ENCODE results near the gene SINHCAF.
"Not testable (repeated sequence)": the region's sequence is repeated elsewhere in the genome, so short reads cannot be mapped to it uniquely, and the experiment has no call there.

Gene SINHCAF

DNA sequence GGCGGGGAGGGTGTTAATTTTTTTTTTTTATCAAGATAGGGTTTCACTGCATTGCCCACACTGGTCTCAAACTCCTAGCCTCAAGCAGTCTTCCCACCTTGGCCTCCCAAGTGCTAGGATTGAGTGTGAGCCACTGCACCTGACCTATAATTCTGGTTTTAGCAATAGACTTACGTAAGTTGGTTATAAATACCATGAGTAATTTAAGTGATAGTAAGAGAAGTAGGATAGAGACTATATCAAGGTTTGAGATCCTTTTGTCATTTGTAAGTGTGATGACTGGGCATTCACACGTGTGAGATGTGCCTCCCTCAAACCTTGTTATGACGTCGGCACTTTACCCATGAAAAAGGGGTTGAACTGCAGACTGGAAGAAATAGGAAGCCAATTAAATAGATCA, 22.5 kb downstream of the SINHCAF start:
- no peak for DNase-seq

DNA sequence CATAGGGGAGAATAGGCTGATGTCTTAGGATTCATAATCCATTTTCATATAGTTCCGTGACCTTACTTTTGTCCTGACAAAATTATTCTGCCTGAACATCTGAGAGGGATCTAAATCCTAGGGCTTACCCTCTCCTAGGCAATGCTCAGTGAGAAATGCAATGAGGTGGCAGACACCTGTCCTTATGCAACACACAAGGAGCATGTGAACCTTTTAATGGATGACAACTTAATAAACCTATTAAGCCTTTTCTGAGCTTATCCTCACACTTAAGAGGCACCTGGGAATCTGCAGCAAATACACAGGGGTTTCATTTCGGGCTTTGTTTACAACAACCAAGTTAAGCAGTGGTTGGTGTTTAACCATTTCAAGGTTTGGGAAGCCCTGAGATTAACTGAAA, 24.6 kb downstream of the SINHCAF start:
- DNase-seq = no peak

DNA sequence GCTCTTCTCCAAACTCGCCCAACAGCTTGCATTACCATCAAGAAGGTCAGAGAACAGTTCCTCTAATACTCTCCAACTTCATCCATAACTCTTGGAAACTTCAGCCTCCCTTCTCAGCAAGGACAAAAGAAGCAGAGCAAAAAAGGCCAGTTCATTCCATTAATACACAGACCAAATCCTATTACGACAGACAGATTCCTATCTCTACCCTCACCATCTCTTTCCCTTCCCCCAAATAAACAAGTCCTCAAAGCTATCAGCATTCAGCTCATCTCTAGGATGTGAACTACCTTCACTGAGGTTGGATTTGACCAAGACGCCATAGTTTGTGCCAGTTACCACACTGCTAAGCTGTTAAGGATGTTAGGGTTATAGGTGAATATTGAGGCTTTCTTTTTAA, 25.2 kb downstream of the SINHCAF start:
- no peak for DNase-seq

DNA sequence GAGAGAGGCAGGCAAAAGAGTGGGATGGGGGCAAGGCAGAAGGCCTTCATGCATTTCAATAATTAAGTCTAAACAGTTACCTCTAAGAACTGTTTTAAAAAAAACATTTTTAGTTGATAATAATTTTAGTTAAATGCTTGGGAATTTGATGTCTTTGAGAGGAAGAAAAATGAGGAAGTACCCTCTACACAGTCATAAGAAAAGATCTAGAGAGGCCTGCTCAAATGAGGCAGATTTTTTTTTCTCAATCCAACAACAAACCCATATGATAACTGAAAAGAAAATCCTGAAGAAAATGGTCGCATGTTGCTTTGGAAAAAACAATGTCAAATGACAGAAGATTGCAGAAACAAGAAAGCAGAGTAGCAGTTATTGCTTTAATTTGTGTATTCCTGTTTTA, 25.6 kb downstream of the SINHCAF start:
- DNase-seq = no peak

- no peak for DNase-seq
Observed at GRCh38 chr12:31298922-31299321, 27.0 kb downstream of the SINHCAF start.

DNA sequence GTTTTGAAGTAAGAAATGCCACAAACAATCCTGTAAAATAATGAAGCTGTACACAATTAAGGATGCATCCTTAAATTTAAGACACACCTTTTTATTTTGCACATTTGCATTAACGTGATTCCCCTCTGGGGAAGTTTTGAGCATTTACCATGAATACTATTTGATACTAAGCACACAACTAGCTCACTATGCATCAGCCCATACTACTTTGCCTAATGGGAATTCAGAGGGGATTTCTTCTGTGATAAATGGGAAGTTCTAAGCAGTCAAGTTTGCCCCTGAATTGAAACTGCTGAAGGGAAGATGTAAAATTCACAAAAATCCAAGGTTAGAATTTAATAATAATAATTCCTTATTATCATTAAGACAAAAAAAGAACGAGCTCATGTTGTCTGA, 27.4 kb downstream of the SINHCAF start:
- DNase-seq = no peak

GRCh38 chr12:31297572-31298514, 28.1 kb downstream of the SINHCAF start:
- no peak for DNase-seq

DNA sequence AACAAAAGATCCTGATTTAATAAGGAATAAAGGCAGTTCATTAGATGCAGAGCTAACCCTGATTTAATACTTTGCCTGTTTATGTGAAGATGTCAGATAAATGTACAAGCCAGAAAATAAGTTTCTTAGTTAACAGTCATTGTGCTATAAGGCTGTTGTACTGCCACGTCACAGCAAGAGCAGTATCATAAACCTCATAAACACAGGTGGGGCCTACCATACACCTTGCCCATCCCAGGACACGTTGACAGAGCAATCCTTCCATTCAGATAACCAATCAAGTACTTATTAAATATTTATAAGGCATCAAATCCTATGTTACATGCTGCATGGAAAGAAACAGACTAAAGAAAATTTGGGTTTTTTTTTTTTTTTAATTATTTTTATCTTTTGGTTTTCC, 36.5 kb downstream of the SINHCAF start:
- DNase-seq = no peak

- no peak for DNase-seq
Observed at GRCh38 chr12:31288381-31288780, 37.6 kb downstream of the SINHCAF start.

DNA sequence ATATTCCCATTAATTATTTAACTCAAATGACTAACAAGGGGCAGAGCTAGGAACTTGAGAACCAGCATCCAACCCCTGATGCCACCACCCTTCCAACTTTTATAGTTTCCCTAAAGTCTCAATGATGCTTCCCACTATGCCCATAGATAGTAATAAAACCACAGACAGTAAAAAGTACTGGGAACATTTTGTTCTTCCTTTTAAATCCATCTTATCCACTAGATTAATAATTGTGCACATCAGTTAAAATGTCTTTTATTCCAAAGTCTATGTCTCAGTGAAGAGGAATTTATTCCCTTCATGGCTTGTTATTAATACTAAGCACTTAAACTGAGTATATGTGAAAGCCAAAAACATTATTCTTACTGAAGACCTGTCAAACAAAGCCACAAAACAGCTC, 45.8 kb downstream of the SINHCAF start:
- no peak for DNase-seq

GRCh38 chr12:31279390-31279924, 46.5 kb downstream of the SINHCAF start:
- no peak for DNase-seq

DNA sequence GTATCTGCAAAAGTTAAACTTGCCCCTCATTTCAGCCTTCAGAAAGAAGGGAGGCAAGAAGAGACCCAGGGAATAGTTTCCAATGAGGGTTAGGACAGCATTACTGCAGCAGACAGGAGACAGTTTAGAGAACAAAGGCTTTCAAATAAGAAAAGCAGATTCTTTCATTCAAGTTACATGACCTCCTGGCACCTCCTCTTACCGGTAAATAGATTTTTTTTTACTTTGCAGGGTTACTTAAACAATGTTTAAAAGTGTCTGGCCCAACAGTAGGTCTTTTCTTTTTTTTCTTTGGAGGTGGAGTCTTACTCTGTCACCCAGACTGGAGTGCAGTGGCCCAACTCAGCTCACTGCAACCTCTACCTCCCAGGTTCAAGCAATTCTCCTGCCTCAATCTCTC, 47.1 kb downstream of the SINHCAF start:
- no peak for DNase-seq

DNA sequence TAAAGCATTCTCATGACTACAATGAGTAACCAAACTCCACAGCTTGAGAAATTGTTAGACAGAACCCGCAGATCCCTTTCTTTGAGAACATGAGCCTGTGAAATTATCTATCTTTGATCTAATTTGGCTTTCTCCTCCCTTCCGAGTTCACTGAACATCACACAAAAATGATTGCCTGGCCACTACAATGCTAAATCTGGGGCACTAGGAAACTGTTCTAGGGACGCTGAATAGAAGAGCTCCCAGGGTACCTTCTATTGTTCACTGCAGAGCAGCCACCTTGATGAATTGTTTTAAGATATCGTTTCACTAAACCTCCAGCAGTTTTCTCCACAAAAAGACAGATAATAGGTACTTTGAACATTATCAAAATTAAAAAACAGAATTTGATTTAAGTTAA, 47.5 kb downstream of the SINHCAF start:
- no peak for DNase-seq

DNA sequence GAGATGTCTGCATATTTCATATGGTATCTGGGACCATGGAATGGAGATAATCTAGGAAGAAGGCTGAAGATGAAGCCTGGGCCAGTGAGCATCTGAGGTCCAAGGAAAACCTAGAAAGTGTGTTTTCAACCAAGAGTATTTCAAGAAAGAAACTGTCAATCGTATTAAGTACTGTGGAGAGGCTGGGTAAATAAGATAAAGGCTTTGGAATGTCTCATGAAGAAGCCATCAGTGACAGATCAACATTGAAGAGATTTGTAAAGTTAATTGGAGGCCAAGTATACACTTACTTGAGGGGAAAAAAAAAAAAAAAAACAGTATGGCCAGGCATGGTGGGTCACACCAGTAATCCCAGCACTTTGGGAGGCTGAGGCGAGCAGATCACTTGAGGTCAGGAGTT, 48.9 kb downstream of the SINHCAF start:
- DNase-seq = no peak

- DNase-seq = no peak
Observed at GRCh38 chr12:31275491-31275890, 50.5 kb downstream of the SINHCAF start.

- DNase-seq = no peak
Observed at GRCh38 chr12:31274520-31275300, 51.2 kb downstream of the SINHCAF start.

DNA sequence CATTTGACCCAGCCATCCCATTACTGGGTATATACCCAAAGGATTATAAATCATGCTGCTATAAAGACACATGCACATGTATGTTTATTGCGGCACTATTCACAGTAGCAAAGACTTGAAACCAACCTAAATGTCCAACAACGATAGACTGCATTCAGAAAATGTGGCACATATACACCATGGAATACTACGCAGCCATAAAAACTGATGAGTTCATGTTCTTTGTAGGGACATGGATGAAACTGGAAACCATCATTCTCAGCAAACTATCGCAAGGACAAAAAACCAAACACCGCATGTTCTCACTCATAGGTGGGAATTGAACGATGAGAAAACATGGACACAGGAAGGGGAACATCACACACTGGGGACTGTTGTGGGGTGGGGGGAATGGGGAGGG, 52.2 kb downstream of the SINHCAF start:
- DNase-seq = not testable (repeated sequence)

GRCh38 chr12:31272607-31273225, 53.2 kb downstream of the SINHCAF start:
- no peak for DNase-seq

GRCh38 chr12:31267966-31268365, 58.0 kb downstream of the SINHCAF start:
- no peak for DNase-seq

DNA sequence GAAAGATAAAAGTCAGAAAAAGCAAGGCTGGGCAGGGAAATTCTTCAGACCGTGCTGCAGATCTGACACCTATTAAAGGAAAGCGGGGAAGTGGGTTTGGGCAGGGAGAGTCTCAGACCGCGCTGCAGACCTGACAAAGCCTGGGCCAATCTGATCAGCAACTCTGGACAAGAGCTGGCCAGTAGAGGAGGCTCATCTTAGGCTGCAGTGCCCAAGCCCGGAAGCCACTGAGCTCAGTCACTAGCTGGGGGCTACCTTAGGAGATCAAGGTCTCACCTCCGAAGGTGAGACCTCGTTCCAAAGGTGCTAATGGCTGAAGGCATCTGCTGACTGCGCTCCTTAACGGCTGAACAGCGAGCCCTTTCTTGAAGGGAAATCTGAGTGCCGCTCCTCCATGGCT, 60.2 kb downstream of the SINHCAF start:
- DNase-seq = no peak

DNA sequence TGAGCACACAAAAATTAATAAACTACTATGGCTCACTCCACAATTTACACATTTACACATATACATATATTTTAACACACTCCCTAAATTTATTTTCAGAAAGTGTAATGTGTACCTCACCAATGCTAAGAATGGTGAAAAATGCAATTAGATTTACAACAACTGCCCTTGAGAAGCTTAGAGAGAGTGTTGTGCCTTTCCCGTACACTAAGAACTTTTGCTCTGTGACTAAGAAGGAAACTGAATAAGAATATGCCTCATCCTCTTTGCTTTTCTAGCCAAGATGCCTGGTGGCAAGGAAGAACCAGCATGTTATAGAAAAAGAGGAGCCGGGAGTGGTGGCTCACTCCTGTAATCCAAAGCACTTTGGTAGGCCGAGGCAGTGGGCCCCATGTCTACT, 62.3 kb downstream of the SINHCAF start:
- DNase-seq = no peak

DNA sequence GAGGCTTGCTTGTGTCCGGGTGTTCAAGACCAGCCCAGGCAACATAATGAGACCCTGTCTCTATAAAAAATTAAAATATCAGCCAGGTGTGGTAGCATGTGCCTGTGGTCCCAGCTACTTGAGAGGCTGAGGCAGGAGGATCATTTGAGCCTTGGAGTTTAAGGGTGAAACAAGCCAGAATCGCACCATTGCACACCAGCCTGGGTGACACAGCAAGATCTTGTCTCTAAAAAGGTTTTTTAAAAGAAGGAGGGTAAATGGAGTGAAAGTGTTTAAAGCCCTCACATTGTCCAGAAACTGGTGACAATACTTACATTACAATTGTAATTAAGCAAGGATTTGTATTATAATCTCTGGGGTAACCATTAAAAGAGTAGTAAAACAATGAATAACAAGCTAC, 64.2 kb downstream of the SINHCAF start:
- no peak for DNase-seq

GRCh38 chr12:31260840-31261239, 65.1 kb downstream of the SINHCAF start:
- DNase-seq = no peak
